Umbilical cord (tissue), 2 donors: ENCODE results near the gene YAF2. TPM values are rescaled to one million over a fixed set of nuclear protein-coding genes. Genes with fewer than 3 reads are reported as not detected.
A peak's percentile ranks its signal among the peaks of the same experiment; 100 is the strongest.

Experiments used
- DNase-seq: peaks from one replicate; pipeline ENCODE4 v3.0.0-alpha.2; 2015; ENCODE audit warnings: low spot score
- total RNA-seq: library from RNA; depleted of rRNA; stranded (reverse); fragments of >200 nt; gene quantifications from one replicate; pipeline ENCODE4 v1.2.3, GENCODE V29; 2014; ENCODE audit warnings: low replicate concordance; ENCODE audit not compliant: insufficient read depth

Gene YAF2, protein sequence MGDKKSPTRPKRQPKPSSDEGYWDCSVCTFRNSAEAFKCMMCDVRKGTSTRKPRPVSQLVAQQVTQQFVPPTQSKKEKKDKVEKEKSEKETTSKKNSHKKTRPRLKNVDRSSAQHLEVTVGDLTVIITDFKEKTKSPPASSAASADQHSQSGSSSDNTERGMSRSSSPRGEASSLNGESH
- total RNA-seq, result 29.1 TPM

DNA sequence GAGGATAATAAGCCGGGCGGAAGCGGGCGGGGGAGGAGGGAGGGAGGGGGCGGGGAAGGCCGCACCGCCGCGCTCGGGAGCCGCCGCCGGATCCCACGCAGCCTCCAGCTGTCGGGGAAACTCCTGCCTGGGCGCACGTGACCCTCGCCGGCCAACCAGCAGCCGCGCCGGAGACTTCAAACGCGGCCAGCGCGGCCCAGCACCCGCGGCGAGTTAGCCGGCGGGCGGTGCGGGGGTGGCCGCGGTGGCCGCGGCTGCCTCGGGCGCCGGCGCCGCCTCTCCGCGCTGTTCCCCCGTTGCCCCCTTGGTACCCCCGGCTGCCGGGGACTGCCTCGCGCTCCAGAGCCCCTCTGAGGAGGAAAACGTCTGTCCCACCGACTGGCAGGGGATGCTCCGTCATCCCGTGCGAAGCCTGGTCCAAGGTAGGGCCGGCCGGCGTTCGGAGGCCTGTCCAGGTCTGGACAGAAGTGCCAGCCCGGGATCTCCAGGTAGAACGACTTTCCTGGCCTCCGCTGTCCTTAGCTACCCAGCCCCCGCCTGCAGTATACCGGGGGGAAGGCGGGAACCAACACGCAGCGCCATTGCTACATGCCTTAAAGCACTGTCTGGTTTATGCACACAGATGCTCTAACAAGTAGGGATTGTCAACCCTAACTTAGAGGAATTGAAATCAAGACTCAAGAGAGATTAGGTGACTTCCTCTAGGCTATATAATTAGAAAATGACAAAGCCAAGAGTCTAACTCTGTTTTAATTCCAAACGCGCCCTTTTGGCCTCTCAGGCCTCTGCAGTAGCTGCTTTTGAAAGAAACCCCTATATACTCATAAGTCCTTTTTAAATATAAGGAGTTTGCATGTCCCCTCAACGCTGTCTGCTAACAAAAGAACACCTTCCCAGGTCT lies at the start of gene YAF2:
TSS of gene YAF2 (minus strand) at position 9 of the 901 bp plus-strand sequence. CDS start 68 bp downstream, outside the sequence.
- DNase-seq, result peak; percentile 91

DNA sequence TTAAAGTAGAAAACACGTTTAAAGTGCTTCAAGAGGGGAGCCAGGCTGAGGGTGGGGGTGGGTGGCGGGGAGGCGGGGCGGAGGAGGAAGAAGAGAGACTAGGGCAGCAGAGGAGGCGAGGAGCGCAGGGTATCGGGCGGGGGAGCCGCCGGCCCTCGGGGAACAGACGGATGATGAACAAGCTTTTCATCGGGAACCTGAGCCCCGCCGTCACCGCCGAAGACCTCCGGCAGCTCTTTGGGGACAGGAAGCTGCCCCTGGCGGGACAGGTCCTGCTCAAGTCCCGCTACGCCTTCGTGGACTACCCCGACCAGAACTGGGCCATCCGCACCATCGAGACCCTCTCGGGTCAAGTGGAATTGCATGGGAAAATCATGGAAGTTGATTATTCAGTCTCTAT lies 48.7 kb upstream of the YAF2 start:
- DNase-seq, result no peak

DNA sequence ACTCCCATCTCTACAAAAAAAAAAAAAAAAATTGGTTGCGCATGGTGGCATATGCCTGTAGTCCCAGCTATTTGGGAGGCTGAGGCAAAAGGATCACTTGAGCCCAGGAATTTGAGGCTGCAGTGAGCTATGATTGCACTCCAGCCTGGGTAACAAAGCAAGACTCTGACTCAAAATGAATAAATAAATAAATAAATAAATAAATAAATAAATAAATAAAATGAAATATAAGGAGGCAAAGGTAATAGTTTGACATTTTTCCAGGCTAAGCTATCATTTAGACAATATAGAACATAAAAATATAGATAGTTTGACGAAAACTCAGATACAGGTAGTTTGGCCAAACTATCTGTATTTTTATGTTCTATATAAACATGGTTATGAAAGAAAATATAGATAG lies 47.4 kb upstream of the YAF2 start:
- no peak for DNase-seq

DNA sequence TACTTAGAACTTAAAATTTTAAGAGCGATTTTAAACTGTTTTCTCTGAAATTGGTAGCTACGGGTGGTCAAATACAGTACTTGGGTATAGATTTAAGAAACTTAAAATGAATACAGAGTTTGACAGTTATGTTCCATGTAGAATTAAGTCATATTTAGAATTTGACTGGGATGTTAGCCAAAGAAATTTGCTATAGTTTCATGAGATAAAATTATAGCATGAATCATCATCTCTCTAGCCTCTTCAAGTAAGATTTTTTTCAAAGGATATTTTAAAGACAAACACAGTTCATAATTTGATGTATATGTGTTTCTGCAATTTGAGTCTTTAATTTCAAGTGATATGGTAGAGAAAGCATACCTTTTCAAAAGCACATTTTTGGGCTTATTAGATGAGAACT lies 46.8 kb upstream of the YAF2 start:
- DNase-seq, result peak; percentile 88

DNA sequence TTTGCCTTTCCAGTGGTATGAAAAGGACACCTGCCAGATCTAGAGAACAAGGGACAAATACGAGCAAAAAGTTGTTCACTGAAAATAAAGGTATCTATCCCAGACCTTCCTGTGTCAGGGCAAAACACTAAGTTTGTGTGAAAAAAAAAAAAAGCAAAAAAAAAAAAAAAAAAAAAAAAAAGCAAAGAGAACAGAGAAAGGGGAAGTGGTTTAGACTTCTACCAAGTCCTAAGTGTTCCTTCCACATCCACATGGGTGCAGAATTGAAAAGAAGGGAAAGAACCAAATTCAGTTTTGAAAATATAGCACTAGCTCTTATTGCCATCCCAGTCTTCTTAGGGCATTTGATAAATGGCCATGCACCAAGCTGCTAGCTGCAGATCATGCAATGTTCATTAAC lies 46.1 kb upstream of the YAF2 start:
- DNase-seq, result no peak

DNA sequence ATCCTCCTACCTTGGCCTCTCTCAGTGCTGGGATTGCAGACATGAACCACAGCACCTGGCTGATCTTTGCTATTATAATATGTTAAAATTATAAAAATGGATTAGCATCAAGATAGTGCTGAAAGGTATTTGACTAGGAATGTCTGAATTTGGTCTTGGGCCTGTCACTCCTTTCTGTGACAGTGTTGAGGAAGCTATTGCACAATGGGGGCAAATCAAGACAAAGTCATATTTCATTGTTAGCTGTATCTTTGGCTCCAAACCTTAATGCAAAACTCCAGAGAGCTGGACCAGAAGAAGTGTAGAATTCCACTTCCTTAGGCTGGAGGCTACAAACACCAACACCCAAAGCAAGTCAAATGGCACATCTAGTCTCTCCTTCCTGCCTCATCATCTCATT lies 45.7 kb upstream of the YAF2 start:
- no peak for DNase-seq

DNA sequence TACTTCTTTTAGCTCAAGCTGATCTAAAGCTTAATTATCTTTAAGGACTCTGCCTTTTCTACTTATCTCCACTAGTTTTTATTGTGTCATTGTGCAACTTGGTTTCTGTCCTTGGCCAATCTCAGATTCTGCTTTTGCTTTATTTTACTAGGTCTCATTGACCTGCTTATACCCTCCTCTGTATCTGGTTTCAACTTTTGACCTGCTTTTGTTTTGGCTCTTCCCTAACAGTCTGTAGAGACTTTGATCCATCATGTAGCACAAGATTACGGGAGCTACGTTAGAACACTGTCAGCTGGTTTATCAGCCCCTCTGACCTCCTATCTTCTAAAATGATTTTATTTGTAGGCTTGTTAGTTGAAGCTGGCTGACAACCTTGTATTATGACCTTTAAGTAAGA lies 44.2 kb upstream of the YAF2 start:
- peak; percentile 90 for DNase-seq

DNA sequence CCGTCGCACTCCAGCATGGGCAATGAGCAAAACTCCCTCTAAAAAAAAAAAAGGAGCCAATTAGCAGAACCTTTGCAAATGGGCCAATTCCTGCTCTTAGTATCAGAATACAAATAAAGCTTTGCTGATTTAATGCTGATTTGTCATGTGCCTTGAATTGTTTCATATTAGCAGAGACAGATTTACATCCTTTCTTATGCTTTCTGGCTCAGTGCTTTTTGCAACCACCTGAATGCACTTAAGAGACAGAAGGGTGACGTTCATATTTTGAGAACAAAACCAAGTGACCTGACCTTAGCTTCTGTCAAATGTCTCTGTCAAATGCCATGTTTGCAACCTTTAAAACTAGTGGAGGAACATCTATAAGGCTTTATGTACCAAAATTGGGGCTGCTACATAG lies 43.8 kb upstream of the YAF2 start:
- no peak for DNase-seq

DNA sequence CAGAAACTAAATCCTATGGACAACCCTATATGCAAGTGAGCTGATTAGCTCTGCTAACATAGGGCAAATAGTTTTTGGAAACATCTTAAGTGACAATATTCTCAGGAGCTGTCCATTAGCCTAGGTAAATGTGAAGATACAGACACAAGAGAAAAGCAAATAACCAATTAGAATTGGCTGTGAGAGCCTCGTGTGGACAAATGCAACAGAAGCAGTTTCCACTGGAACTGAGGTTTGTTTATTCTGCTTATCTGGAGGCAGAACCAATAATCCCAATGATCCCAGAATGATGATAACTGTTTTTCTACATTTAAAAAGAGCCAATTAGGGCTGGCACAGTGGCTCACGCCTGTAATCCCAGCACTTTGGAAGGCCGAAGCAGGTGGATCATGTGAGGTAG lies 43.2 kb upstream of the YAF2 start:
- no peak for DNase-seq

DNA sequence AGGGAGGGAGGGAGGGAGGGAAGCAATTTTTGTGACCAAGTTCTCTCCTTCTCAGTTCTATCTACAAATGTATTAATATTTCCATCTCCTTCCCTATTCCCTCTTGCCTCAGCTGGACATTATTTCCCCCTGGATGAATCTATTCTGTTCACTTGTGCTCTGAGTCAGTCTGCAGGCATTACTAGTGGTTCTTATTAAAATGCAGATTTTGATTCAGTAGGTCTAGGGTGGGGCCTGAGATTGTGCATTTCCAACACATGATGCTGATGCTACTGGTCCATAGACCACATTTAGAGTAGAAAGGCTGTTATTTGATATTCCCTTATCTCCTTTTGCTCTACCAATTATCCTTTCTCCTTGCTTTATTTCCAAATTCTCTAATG lies 40.1 kb upstream of the YAF2 start:
- DNase-seq, result no peak

DNA sequence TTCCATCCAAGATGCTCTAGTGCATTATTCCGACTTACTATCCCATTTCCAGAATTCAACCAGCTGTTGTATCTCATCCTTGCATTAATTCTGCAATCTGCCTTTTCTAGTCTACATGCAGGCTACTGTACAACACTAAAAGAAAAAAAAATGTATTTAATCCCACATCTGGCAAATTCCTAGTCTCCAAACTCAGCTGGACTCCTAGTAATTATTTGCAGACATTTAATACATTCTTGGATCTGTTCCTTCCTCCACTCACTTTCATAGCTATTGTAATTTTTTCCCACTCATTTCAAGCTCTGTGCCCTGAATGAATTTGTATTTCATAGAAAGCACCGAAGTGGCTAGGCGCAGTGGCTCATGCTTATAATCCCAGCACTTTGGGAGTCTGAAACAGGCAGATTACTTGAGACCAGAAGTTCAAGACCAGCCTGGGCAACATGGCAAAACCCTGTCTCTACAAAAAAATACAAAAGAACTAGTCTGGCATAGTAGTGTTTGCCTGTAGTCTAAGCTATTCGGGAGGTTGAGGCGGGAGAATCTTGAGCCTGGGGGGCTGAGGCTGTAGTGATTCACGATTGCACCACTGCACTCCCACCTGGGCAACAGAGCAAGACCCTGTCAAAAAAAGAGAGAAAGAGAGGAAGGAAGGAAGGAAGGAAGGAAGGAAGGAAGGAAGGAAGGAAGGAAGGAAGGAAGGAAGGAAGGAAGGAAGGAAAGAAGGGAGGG lies 39.5 kb upstream of the YAF2 start:
- DNase-seq, result peak; percentile 86

DNA sequence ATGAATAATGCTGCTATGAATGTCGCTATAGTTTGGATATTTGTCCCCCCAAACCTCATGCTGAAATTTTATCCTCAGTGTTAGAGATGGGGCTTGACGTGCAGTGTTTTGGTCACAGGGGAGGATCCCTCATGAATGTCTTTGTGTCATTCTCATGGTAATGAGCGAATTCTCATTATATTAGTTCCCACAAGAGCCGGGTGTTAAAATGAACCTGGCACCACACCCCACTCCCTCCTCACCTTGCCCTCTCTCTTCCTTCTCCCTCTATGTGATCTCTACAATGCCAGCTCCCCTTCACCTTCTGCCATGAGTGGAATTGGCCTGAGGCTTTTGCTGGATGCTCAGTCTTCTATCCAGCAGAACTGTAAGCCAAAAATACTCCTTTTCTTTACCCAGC lies 37.5 kb upstream of the YAF2 start:
- no peak for DNase-seq

DNA sequence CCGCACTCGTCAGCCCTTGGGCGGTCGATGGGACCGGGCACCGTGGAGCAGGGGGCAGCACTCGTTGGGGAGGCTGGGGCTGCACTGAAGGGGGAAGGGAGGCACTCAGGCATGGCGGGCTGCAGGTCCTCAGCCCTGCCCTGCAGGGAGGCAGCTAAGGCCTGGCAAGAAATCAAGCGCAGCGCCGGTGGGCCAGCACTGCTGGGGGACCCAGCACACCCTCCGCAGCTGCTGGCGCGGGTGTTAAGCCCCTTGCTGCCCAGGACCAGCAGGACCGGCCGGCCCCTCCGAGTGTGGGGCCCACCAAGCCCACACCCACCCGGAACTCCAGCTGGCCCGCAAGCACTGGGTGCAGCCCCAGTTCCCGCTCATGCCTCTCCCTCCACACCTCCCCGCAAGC lies 35.7 kb upstream of the YAF2 start:
- DNase-seq, result no peak

DNA sequence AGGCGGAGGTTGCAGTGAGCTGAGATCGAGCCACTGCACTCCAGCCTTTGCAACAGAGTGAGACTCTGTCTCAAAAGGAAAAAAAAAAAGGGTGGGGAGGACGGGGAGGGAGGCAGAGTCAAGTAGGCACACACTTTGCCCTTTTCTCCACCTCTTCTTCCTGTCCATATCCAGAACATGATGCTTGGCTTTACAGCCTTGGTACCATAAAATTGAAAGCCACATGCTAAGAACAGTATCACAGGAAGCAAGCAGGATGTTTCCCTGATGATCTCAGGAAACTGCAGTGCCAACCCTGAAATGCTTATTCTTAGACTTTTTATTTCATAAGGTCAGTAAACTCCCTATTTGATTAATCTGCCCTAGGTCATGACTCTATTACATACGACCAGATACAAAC lies 32.5 kb upstream of the YAF2 start:
- DNase-seq, result no peak

DNA sequence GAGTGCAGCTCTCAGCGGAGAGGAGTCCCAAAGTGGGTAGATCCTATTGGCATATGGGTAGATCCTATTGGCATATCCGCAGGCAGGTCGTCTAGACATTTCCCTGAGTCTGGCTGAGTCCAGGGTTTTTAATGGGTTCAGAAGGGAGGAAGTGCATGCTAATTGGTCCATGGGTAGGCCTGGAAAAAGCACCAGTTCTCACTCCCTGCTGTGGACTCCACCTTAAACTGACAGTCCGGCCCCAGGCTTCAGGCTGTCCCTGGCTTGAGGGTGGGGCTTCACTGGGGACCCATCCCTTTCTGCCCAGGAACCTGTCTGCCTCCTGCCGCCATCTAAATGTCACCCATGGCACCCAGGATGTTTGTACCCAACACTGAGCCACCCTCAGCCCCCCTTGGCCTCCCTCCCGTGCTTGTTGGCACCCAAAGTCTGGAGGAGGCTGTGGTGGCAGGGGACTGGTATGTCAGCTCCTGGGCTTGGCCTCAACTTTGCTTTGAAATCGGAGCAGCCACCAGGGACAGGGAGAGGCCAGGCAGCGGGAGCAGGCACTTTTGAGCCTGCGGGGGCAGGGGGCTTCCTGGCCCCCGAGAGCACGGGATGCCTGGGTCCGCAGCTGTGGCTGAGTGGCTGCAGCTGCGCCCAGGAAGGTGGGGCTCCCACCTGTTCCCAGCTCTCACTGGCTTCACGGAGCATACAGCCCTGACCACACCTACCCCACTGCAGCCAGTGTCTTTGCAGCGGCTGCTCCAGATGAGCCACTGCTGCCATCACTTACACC lies 29.6 kb upstream of the YAF2 start:
- no peak for DNase-seq

DNA sequence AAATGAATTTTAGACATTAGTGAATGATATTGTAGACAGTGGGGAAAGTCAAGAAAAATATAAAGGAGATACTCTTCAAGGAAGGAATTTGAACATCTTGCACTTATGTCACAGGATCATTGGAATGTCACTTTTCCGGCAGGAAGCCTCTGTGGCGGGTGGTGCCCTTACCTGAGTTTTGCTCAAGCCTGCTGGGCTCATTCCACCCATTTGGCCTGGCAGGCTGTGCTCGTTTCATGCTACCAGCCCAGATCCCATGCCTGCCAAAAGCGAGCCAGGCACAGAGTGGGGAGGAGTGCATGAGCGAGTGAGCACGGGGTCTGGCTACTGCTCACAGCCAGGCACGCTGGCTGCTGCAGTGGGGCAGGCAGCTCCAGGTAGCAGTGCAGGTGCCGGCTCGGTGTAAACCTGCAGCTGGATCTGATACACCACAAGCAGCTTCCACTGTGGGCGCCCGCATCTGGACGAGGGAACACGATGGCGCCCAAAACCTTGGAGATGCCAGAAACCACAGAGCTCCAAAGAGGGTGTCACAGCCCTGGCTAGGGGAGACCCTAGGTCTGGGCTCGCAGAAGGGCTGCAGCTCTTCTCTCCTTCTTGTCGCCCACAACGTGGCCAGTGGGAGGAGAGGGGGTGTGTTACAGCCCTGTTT lies 28.7 kb upstream of the YAF2 start:
- no peak for DNase-seq

DNA sequence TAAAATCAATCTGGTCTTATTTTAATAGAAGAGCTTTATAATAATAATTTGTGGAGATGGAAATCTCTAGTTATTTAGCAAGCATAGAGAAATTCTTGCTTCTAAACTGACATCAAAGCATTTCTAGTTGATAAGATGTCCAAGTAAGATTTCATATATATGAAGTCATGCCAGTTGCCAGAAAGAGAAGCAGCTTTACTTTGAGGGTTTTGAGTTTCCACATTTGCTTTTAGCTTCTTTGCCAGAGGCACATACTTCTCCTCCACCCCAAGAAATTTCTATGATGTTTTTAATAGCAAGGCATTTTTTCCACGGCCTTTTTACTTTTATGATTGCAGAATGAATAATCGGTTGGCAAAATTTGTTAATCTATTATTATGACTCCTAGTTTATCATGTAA lies 24.2 kb upstream of the YAF2 start:
- peak; percentile 91 for DNase-seq

DNA sequence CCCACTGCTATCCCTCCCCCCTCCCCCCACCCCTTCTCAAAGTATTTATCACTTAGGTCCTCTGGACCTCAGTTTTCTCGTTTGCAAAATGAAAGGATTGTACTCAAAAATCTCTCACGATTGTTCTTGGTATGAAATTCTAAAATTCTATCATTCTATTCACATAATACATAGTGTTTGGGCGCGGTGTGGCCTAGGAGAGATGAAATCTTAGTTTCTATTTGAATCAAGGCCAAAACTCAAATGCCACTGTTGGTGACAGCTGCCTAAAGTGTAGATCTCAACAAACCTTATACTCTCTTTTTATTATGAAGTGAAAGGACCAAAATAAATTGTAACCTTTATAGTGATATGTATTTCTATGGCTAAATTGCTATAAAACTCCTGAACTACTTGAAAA lies 23.7 kb upstream of the YAF2 start:
- peak; percentile 35 for DNase-seq

DNA sequence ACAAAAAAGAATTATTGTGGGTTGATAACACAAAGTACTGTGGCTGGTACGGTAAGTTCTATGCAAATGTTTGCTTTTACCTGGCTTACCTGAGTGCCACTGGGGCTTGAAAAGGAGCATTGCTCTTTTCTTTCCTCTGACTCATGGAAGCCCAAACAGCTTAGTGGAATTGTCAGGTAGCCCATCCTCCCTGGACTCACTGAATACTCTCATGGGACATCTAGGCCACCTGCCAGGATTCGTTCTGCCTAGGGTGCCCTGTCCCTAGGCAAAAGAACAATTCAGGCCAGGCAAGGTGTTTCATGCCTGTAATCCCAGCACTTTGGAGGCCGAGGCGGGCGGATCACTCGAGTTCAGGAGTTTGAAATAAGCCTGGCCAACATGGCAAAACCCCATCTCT lies 22.5 kb upstream of the YAF2 start:
- no peak for DNase-seq

DNA sequence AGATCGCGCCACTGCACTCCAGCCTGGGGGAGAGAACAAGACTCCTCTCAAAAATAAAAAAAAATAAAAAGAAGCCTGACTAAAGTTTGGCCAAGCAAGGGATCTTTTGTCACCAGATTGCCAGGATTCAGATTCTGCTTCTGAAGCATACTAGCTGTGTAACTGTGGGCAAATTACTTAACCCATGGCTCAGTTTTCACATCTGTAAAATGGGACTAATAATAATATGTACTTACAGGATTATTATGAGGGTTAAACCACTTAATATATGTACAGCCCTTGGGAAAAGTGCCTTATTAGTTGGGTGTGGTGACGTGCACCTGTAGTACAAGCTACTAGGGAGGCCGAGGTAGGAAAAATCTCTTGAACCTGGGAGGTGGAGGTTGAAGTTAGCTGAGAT lies 21.7 kb upstream of the YAF2 start:
- no peak for DNase-seq

DNA sequence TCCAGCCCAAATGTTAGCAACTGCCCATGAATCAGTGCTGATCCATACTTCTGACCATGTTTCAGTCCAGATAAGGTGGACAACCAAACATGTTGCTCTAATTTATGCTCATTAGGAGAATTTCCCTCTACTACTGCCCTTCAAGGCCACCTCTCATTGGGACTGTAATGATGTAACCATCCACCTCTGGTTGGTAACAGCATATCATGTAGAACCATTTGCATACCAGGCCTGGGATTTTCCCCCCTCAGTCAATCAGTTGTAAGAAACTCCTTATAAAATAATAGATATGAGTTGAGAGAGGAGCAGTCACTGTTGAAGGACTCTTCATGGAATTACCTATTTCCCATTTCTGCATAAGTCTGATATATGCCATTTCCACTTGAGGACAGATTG lies 17.8 kb upstream of the YAF2 start:
- DNase-seq, result no peak
